HCT116 (cell line): ENCODE data around the gene DOCK1.

Experiments used
- CEBPB ChIP-seq: IDR thresholded peaks from 2 replicates; pipeline ENCODE4 v1.6.1; 2012; ENCODE audit warnings: low read depth
- ELF1 ChIP-seq: IDR thresholded peaks from 2 replicates; pipeline ENCODE4 v1.6.1; 2012; ENCODE audit warnings: low read depth, borderline replicate concordance
- EZH2phosphoT487 ChIP-seq: fragments of 200-600 bp; IDR thresholded peaks from 2 replicates; pipeline ENCODE4 v1.6.1; 2018; ENCODE audit warnings: antibody characterized with exemption, borderline replicate concordance
- JUND ChIP-seq: IDR thresholded peaks from 2 replicates; pipeline ENCODE4 v1.6.1; 2012
- POLR2A ChIP-seq: IDR thresholded peaks from 2 replicates; pipeline ENCODE4 v1.7.0; 2011; ENCODE audit warnings: borderline replicate concordance; ENCODE audit not compliant: insufficient read depth, insufficient read length; ENCODE audit errors: extremely low read depth
- RAD21 ChIP-seq: IDR thresholded peaks from 2 replicates; pipeline ENCODE4 v1.6.1; 2012; ENCODE audit warnings: low read depth, mild to moderate bottlenecking
- YY1 ChIP-seq: IDR thresholded peaks from 2 replicates; pipeline ENCODE4 v1.6.1; 2011; ENCODE audit warnings: low read length, low read depth, moderate library complexity, mild to moderate bottlenecking; ENCODE audit not compliant: insufficient replicate concordance; ENCODE audit errors: extremely low read depth
- TF ChIP-seq, protein P1 (sequence below), 3 experiments: fragments of 200-600 bp in 1 of 3; sonication (generic) in 1 of 3; IDR thresholded peaks in 2 of 3; conservative IDR thresholded peaks in 1 of 3; 2 replicates each; pipeline ENCODE4 v1.5.1; 2012 to 2017; ENCODE audit warnings: low read depth in 2 of 3, low read length in 2 of 3, antibody characterized with exemption in 1 of 3, borderline replicate concordance in 1 of 3, control low read depth in 1 of 3, mild to moderate bottlenecking in 1 of 3, mixed read lengths in 1 of 3, mixed run types in 1 of 3, moderate library complexity in 1 of 3; ENCODE audit not compliant: insufficient read depth in 1 of 3

DNA sequence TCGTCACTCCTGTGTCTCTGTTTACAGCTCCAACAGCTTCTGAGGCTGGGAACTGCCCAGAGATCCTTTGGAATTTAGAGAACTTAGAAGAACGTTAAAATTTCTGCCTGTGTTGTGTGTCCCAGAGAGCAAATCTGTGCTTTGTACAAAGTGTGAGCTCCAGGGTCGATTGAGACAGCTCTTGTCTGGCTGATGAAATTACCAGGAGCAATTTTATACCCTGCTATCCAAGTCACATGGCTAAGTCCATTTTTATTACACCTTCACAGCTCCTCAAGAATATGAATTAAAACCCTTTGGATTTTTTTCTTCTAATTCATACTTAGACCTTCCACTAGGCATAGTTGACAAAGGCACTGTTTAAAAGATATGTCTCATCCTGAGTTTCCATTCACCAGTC is 337.7 kb downstream of the DOCK1 start:
- TF ChIP-seq, protein P1, sequence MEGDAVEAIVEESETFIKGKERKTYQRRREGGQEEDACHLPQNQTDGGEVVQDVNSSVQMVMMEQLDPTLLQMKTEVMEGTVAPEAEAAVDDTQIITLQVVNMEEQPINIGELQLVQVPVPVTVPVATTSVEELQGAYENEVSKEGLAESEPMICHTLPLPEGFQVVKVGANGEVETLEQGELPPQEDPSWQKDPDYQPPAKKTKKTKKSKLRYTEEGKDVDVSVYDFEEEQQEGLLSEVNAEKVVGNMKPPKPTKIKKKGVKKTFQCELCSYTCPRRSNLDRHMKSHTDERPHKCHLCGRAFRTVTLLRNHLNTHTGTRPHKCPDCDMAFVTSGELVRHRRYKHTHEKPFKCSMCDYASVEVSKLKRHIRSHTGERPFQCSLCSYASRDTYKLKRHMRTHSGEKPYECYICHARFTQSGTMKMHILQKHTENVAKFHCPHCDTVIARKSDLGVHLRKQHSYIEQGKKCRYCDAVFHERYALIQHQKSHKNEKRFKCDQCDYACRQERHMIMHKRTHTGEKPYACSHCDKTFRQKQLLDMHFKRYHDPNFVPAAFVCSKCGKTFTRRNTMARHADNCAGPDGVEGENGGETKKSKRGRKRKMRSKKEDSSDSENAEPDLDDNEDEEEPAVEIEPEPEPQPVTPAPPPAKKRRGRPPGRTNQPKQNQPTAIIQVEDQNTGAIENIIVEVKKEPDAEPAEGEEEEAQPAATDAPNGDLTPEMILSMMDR (IDR thresholded peaks at IDR 0.05 in 2 of 3, conservative IDR thresholded peaks at IDR 0.05 in 1 of 3; ENCODE audit: borderline replicate concordance in 1 of 3, insufficient read depth in 1 of 3, low read depth in 2 of 3, low read length in 2 of 3), result no peak
- TF ChIP-seq JUND, result no peak
- no peak for TF ChIP-seq RAD21
- TF ChIP-seq POLR2A, result no peak
- no peak for TF ChIP-seq EZH2phosphoT487
- TF ChIP-seq ELF1, result no peak
- no peak for TF ChIP-seq YY1
- no peak for TF ChIP-seq CEBPB
